Kidney capillary endothelial cell (primary cell): ENCODE results near the gene PPP1R1C.

Experiments
- DNase-seq: peaks from one replicate; pipeline ENCODE4 v3.0.0-alpha.2; 2018; ENCODE audit warnings: low spot score

The PPP1R1C gene

DNA sequence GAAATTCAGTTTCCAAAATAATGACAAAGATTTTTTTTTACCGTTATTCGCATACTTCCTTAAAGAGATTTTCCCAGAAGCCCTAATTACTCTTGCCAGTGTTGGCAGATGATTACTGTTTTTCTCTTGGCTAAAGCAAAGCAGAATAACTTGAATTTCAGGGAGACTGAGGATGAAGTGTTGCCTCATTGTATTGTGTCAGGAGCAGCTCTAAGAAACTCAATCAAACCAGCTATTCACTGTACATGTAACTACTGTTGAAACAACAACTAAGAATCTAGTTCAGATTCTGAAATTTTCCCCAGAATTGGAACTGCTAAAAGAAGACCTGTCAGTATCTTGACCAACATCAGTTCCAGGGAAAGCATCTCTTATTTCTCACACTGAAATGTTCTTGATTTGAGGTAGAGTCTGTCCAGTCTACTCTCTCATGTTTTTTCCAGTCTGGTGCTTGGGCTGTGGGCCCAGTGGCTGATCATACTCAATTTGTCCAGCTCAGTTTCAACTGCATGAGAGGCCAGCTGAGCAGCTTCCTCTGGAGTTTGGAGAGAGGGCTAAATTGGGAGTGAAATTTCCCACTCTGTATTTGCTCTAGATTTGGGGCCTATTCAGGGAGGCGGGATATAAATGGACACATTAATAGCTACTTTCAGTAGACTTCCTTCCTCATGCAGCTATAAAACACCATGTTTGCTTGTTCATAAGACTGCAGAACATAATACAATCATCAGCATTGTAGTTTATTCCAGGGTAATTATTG is 78.5 kb downstream of the PPP1R1C start:
- no peak for DNase-seq

DNA sequence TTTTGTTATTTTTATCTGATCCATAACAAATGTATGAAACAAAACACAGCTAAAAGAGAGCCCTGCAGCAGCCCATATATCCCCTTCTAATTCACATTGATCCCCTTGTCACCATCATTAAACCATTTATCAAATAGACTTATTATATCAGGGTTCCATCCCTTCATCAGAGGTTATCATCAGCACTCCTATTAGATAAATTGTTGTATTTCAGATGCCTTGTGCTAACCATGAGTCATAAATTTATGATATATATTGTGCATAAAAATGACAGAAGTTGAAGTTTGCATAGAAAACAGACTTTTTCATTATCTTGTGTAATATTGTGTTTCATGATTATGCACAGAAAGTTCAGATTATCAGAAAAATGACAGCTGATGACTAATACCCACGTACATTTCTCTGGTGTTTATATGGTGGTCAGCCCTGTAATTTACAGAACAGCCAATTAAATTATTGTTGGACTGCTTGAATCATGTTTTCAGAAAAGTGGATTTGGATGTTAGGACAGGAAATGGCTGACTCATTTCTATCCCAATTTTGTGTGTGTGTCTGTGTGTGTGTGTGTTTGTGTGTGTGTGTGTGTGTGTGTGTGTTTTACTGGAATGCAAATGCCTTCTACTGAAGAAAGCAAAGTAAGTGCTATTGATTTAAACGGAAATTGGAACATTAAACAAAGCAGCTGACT is 80.9 kb downstream of the PPP1R1C start:
- DNase-seq: peak; percentile 57

- DNase-seq: no peak
These were observed 81.7 kb downstream of the PPP1R1C start for GRCh38 chr2:182067393-182067792.

GRCh38 chr2:182068811-182069210 is 83.2 kb downstream of the PPP1R1C start:
- peak; percentile 14 for DNase-seq

GRCh38 chr2:182069416-182069815 is 83.8 kb downstream of the PPP1R1C start:
- DNase-seq: no peak

- DNase-seq: no peak
These were observed 84.3 kb downstream of the PPP1R1C start for GRCh38 chr2:182069908-182070307.

DNA sequence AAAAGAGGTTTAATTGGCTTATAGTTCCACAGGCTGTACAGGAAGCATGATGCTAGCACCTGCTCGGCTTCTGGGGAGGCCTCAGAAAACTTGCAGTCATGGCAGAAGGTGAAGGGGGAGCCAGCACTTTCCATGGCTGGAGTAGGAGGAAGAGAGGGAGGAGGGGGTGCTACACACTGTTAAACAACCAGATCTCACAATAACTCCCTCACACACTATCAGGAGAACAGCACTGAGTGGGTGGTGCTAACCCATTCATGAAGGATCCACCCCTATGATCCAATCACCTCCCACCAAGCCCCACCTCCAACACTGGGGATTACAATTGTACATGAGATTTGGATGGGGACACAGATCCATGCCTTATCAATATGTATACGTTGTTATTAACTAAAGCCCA is 85.1 kb downstream of the PPP1R1C start:
- no peak for DNase-seq

GRCh38 chr2:182072861-182073260 is 87.2 kb downstream of the PPP1R1C start:
- DNase-seq: no peak

GRCh38 chr2:182073613-182074012 is 88.0 kb downstream of the PPP1R1C start:
- no peak for DNase-seq

GRCh38 chr2:182077023-182077422 is 91.4 kb downstream of the PPP1R1C start:
- DNase-seq: no peak

DNA sequence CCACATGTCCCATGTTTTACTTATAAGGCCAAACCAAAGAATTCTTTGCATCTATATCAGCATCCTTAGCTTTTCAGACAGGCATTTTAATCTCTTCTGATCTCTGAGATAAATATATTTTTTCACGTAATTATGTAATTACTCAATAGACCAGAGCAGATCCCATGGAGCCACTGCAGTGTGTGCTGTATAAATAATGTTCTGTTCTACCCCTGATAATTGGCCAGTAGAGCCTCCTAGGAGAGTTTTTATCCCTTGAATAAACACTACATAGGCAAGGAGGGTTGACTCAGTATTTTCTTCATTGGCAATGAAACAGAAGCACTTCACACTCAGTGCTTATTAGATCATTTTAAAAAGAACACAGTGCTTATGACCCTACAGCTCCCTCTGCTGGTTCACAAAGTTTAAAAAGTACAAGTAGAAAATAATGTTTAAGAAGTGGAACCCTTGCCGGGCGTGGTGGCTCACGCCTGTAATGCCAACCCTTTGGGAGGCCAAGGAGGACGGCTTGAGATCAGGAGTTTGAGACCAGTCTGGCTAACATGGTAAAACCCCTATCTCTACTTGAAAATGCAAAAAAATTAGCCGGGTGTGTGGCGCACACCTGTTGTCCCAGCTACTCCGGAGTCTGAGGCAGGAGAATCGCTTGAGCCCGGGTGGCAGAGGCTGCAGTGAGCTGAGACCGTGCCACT is 91.9 kb downstream of the PPP1R1C start:
- DNase-seq: peak; percentile 70

DNA sequence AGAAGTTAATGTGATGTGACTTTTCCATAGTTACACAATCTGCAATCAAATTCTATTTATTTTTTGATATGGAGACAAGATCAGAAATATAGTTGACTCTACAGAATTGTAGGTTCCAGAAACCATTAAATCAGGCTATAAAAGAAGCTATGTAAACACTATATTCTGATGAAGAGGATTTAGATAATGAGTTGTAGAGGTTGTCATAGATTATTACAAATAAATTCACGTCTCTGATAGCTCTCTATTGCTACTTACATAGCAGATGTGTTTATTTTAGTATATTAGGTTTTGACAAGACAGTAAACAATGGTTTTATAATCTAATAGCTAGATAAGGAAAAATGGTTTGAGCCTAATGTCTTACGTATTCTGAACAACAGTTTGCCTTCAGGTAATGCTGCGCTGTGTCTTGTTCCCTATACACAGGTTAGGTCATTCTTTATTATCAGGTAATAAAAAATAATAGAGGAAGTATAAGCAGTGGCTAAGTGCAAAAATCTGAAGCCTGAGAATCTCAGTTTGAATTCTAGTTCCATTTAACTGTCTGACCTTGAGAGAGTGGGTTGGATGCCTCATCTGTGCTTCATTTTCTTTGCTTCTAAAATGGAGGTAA is 93.4 kb downstream of the PPP1R1C start:
- no peak for DNase-seq

DNA sequence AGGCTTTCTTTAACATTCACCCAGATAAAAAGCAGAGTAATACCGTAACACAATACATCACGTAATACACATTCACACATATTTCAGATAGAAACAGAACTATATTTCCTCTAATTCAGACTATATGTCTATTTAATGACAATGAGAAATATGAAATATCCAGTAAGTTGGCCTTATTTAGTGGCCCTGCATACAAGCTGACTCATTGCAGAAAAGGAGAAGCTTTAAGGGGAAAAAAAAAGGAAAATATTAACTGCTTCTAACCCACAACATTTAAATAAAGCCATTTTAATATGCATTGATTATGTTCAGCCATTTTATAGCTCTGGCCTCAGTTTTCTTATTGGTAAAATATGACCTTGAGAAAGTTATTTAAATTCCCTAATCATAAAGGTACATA is 94.8 kb downstream of the PPP1R1C start:
- no peak for DNase-seq

DNA sequence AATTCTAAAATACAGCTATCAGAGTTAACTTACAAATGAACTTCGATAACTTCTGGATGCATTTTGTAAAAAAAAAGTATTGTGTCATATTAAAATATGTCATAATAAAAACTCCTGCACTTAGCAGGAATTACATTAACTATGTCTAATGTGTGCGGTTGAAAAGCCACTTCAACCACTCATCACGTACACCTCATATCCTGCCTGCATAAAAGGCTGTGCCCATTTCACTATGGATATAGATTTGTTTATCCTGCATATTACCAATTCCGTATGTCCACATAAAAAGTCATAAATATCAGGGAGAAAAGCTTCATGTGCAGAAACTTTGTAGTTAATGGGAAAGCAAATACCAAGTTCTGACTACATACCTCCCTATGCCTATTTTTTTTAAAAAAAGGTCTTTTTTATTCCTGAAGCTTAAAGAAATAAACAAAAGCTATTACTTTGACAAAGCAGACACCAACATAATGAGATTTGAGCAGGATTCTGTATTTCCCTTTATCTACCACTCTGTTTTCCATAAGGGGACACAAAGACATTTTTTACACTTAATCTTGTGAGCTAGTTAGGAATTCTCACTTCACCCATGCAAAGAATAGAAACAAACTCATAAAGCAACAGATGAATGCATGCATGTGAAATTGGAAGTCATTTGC is 96.1 kb downstream of the PPP1R1C start:
- DNase-seq: no peak

- DNase-seq: no peak
These were observed 103.1 kb downstream of the PPP1R1C start for GRCh38 chr2:182088681-182089320.

DNA sequence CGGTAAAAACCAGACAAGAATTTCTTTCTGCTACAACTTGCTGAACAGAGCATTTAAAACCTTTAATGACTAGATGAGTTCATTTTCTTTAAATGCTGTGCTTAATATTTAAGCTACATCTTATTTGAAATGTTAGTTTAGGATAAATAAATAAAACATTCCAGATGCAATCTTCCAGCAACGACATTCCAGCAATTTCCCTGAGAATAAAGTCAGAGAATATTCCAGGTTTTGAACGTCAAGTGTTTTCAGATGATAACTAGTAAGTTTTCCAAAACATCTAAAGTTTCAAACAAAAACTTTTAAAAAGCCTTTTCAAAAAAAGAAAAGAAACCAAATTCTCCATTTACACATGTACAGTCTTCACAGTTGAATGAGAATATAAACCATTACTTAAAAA is 104.8 kb downstream of the PPP1R1C start:
- no peak for DNase-seq

DNA sequence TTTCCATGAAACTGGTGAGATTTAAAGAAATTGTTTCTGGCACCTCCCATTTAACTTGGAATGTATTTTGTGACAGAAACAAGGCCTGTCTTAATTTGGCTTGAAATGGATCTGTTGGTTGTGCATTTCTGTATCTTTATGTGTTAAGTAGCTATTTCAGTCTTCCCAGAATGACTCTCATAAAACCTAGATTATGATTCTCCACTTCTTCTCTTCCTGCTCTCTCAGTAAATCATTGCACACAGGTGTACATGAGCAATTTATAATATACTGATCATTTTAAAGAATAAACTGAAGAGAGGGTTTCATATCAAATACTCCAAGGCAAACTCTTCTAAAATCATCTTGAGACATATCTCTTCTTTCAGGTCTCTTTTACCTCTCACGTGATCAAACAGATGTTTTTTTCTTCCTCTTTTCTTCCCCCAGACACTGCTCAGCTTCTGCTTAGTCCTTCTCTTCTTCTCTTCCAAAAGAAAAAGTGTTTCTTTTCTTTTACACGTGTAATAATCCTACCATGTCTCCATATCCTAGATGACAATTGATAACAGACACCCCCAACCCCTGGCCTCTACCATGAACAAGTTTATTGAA is 112.0 kb downstream of the PPP1R1C start:
- DNase-seq: no peak

- DNase-seq: no peak
These were observed 113.0 kb downstream of the PPP1R1C start for GRCh38 chr2:182098648-182099047.

DNA sequence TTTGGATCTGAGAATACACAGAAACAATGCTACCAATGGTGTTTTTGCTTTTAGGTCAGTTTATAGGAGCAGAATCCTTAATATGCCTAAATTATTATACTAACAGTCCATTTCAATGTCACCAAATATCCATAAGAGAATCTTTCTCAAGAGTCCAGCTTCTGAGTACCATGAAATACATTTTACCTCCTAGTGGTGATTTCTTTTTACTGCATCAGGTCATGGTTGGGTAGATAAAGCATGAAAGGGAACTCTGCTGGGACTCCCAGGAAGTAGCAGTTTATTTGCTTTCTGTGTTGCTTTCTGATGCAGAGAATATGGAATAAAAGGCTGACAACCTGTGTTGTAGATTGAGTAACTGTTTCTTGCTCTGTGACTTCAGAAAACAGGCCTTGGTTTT is 115.6 kb downstream of the PPP1R1C start:
- DNase-seq: no peak

DNA sequence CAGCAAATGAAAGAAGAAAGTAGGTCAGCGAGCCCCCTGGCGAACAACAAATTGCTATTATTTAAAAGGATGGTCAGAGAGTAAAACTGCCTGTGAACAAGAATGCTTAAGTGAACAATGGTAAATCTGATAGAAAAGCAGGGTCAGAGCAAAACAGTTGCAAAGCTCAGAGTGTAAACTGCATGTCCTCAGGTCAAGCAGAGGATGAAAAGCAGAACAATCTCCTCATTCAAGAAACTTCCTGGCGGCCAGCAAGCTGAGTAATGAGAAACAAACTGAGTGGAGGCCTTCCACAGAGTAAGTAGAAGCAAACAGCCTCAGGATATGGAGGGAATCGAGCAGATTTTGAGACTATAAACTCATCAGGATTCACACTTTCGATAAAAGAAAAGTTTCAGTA is 117.9 kb downstream of the PPP1R1C start:
- no peak for DNase-seq

DNA sequence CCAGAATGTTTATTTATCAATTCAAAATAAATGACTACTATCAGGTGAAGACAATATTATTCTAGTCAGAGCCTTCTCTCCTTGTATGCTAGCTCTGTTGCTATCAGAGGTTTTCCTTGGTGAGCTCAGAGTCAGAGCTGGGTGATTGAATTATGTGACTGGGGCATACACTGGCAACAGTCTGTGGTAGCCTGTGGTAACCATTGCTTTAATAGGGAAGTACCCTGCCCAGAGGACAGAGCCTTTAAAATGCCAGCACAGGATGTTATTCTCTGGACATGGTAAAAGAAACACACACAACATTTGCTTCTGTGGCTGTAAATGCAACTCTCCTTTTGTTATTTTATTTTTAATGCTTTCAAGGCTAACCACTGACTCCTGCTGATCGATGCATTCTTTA is 124.7 kb downstream of the PPP1R1C start:
- no peak for DNase-seq
